ENCODE measurements around the gene FST.
A peak's percentile ranks its signal among the peaks of the same experiment; 100 is the strongest.

Gene FST

DNA sequence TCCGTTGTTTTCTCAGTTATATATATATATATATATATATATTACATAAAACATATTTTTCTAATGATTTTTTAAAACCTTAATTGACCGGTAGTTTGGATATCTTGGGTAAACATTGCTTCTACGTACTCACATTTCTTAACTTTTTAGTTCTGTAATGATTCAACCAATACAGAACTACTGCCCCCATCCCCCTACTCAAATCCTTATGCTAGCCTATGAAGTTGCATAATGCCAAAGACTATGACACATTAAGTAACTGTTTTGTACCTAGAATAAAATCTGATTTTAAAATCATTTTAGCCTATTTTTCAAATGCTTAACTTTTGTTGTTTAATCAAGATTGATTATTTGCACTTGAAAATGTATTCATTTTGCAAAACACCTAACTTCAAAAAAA is 4.4 kb upstream of the FST start:
- H4K20me1 ChIP-seq (ENCODE audit: insufficient read depth, low read length, poor library complexity, severe bottlenecking): no peaks in the 10 kb centered on the region
- H3K4me3 ChIP-seq (ENCODE audit: low read length, poor library complexity, severe bottlenecking): no peak overlapping the region
- H3K27me3 ChIP-seq (ENCODE audit: insufficient read depth, low read length, poor library complexity, severe bottlenecking): no peaks in the 10 kb centered on the region
- no peaks in the 10 kb centered on the region for H3K36me3 ChIP-seq (ENCODE audit: insufficient read depth, low read length)
- no peak overlapping the region for H3K9ac ChIP-seq (ENCODE audit: low read depth, low read length, poor library complexity, severe bottlenecking)
- H3F3A ChIP-seq (ENCODE audit: low read depth): no peaks in the 10 kb centered on the region
- H3K9me2 ChIP-seq (replicated peaks; ENCODE audit: low read depth, low read length): no peaks in the 10 kb centered on the region
- TF ChIP-seq EZH2phosphoT487 (IDR thresholded peaks at IDR 0.05; ENCODE audit: borderline replicate concordance): no peak
- TF ChIP-seq CTCF (conservative IDR thresholded peaks at IDR 0.05; ENCODE audit: low read length): no peak
- H3K4me1 ChIP-seq (ENCODE audit: insufficient read depth, low read length, poor library complexity, severe bottlenecking): peaks cover 2% of the 10 kb centered on the region
- no peak overlapping the region for H2AFZ ChIP-seq (ENCODE audit: low read length)
- no peaks in the 10 kb centered on the region for H3K9me3 ChIP-seq (ENCODE audit: insufficient read depth, low read depth, low read length)
- no peak overlapping the region for H3K4me2 ChIP-seq (ENCODE audit: low read depth, low read length, poor library complexity, severe bottlenecking)
- H3K79me2 ChIP-seq (ENCODE audit: insufficient read depth, low read length): no peaks in the 10 kb centered on the region

- no peak overlapping the region for H3K9ac ChIP-seq (ENCODE audit: low read depth, low read length, poor library complexity, severe bottlenecking)
- H3F3A ChIP-seq (ENCODE audit: low read depth): no peaks in the 10 kb centered on the region
- peaks cover 10% of the 10 kb centered on the region for H3K4me1 ChIP-seq (ENCODE audit: insufficient read depth, low read length, poor library complexity, severe bottlenecking)
- no peaks in the 10 kb centered on the region for H3K9me3 ChIP-seq (ENCODE audit: insufficient read depth, low read depth, low read length)
- no peak overlapping the region for H2AFZ ChIP-seq (ENCODE audit: low read length)
- H4K20me1 ChIP-seq (ENCODE audit: insufficient read depth, low read length, poor library complexity, severe bottlenecking): no peaks in the 10 kb centered on the region
- H3K27me3 ChIP-seq (ENCODE audit: insufficient read depth, low read length, poor library complexity, severe bottlenecking): no peaks in the 10 kb centered on the region
- TF ChIP-seq CTCF (conservative IDR thresholded peaks at IDR 0.05; ENCODE audit: low read length): no peak
- no peak for TF ChIP-seq EZH2phosphoT487 (IDR thresholded peaks at IDR 0.05; ENCODE audit: borderline replicate concordance)
- H3K36me3 ChIP-seq (ENCODE audit: insufficient read depth, low read length): no peaks in the 10 kb centered on the region
- no peaks in the 10 kb centered on the region for H3K79me2 ChIP-seq (ENCODE audit: insufficient read depth, low read length)
- H3K4me3 ChIP-seq (ENCODE audit: low read length, poor library complexity, severe bottlenecking): no peak overlapping the region
- H3K4me2 ChIP-seq (ENCODE audit: low read depth, low read length, poor library complexity, severe bottlenecking): no peak overlapping the region
- H3K9me2 ChIP-seq (replicated peaks; ENCODE audit: low read depth, low read length): no peaks in the 10 kb centered on the region
Observed at GRCh38 chr5:53476531-53477480, 3.6 kb upstream of the FST start.

DNA sequence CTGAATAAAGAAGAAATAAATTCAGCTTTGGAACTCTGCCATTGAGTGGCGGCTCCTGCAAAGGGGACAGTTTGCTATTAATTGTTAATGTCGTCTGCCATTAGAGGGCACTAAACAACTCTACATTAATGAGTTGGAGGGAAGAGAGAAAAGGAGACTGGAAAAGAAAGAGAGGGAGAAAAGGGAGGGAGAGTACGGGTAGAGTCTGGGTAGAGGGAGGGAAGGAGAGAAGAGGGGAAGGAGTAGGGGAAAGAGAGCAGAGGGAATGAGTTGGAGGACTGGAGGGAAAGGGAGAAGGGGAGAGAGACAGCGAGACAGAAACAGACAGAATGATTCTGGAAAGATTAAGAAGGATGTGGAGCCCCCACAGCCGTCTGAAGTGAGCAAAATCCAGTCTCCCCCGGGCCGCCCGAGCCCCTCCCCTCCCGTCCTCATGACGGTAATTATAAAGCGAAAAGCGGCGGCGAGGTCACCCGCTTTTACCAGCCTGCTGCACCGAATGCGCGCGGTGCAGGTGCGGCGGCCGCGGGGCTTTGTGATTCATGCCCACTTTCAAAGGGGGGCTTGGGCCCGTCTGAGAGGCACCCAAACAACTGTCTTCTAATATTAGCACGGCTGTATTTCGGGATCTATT is 1.9 kb upstream of the FST start:
- Histone ChIP-seq H3K36me3 (ENCODE audit: insufficient read depth, low read length) (no peaks in the 10 kb centered on the region), H2AFZ (ENCODE audit: low read length) (peak overlapping the region; percentile 68), H3K27me3 (ENCODE audit: insufficient read depth, low read length, poor library complexity, severe bottlenecking) (no peaks in the 10 kb centered on the region), H3K4me3 (ENCODE audit: low read length, poor library complexity, severe bottlenecking) (peak overlapping the region; percentile 68), H3K4me2 (ENCODE audit: low read depth, low read length, poor library complexity, severe bottlenecking) (peak overlapping the region; percentile 64), H3F3A (ENCODE audit: low read depth) (no peaks in the 10 kb centered on the region), H3K9ac (ENCODE audit: low read depth, low read length, poor library complexity, severe bottlenecking) (peak overlapping the region; percentile 39), H3K79me2 (ENCODE audit: insufficient read depth, low read length) (no peaks in the 10 kb centered on the region), H4K20me1 (ENCODE audit: insufficient read depth, low read length, poor library complexity, severe bottlenecking) (no peaks in the 10 kb centered on the region), H3K9me3 (ENCODE audit: insufficient read depth, low read depth, low read length) (no peaks in the 10 kb centered on the region), H3K9me2 (replicated peaks; ENCODE audit: low read depth, low read length) (no peaks in the 10 kb centered on the region), H3K4me1 (ENCODE audit: insufficient read depth, low read length, poor library complexity, severe bottlenecking) (peaks cover 10% of the 10 kb centered on the region)
- TF ChIP-seq EZH2phosphoT487 (IDR thresholded peaks at IDR 0.05; ENCODE audit: borderline replicate concordance) (no peak), CTCF (conservative IDR thresholded peaks at IDR 0.05; ENCODE audit: low read length) (peak; percentile 87)
